GM21737 (cell line): ENCODE results near the gene C22orf23.
"Not testable (repeated sequence)": the region's sequence is repeated elsewhere in the genome, so short reads cannot be mapped to it uniquely, and the experiment has no call there.

Source experiments
- ATAC-seq: cut with Tn5 transposase; IDR thresholded peaks from one replicate; pipeline ENCODE4 v1.9.1; 2021; ENCODE audit warnings: mild to moderate bottlenecking, moderate library complexity; ENCODE audit not compliant: unreplicated experiment

C22orf23 gene

DNA sequence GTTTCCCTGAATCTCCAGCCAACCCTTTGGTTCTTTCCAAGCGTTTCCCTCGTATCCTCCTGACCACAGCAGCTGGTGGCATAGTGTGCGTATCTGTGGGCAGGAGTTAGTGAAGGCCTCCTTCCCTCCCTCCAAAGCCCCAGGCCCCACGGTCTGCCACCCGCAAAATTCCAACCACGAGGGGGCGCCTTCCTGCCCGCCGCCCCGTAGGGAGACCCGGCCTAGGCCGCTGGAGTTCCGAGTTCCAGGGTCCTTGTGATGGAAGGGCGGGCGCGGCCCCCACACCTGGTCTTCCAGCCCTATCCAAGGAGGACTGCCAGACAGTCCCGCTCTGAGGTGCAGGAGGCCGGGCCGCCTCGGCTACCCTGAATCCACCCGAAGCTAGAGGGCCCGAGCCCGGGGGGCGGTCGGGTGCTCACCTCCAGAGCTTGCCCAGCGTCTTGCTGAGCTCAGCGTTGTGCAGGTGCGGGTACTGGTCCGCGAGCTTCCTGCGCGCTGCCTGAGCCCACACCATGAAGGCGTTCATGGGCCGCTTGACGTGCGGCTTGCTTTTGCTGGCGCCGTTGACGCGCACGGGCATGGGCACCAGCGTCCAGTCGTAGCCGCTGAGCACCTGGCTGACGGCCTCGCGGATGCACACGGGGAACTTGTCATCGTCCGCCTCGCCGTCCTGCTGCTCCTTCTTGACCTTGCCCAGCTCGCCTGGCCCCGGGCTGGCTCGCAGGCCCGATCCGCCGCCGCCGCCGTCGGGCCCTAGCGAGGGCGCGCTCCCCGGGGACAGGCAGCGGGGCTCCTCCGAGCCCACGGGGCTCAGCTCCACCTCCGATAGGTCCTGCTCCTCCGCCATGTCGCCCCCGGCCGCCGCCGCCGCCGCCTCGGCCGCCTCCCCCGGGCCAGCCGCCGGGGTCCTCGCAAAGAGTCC lies 29.8 kb upstream of the C22orf23 start:
- no peak for ATAC-seq

- no peak for ATAC-seq
These were observed 28.9 kb upstream of the C22orf23 start for GRCh38 chr22:37982151-37982785.

DNA sequence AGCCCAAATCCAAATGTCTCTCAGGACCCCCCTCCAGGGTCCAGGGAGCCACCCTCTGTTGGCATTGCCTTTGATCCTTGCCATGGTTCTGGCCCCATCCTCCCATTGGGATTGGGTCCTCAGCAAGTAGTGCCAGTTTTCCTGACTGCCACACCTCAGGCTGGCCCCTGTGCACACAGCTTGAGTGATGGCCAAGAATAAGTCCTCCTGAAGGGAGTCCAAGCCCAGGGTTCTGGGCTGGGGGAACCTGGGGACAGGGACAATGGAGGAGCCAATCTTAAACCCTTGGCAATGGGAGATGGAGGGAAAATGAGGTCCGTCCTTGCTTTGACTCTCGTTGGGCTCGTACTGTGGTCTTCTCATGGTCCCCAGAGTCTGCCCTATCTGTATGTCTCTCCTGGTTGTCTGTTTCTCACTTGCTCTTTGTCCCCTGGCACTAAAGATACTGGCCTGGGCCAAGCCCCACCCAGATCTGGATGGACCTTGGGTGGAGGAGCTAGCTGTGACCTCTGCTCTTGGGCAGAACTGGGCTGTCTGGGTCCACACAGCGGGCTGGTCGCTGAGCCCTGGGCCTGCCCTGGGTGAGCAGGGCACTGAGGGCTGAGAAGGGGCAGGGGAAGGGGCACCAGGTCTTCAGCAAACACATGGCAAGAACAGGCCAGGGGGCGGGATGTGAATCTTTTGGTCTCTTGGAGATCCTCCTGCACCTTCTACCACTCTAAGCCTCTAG lies 28.0 kb upstream of the C22orf23 start:
- ATAC-seq, result no peak

DNA sequence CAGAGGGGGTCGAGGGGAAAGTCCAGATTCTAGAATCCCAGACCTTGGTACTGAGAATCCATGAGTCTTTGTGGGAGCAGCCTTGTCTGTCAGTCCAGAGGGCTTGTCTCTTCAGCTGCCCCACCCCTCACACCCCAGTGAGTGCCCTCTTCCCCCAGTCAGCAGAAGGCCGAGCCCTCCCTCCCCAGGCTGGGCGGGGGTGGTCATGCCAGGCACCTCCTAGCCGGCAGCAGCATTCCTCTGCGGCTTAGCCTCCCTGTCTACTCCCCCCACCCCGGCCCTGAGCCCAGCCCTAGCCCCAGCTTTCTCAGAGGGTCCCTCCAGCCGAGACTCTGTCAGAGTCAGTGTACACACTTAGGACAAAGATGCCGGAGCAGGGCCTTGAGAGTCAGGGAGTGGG lies 26.4 kb upstream of the C22orf23 start:
- no peak for ATAC-seq

- no peak for ATAC-seq
These were observed 23.1 kb upstream of the C22orf23 start for GRCh38 chr22:37976547-37976946.

DNA sequence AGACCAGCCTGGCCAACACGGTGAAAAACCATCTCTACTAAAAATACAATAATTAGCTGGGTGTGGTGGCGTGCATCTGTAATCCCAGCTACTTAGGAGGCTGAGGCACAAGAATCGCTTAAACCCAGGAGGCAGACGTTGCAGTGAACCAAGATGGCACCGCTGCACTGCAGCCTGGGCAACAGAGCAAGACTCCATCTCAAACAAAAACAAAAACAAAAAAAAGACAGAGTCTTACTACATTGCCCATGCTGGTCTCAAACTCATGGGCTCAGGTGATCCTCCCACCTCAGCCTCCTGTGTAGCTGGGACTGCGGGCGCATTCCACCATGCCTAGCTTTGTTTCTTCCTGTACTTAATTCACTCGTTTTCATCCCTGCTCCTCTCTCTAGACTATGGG lies 22.6 kb upstream of the C22orf23 start:
- ATAC-seq, result not testable (repeated sequence)

DNA sequence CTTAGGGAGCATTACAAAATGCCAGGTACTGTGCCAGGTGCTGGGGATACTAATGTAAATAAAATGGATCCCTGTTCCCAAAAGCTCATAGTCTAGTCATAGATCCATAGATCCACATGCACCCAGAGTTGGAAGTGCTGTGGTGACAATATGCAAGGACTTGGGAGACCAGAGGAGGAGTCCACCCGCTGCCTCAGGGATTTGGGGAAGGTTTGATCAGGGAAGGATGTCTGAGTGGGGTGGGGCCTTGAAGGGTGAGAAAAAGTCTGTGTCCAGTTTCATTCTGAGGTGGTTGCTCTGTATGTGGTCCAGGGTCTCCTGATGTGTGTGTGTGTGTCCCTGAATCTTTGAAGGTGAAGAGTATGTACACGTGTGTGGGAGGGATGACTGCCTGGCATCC lies 21.8 kb upstream of the C22orf23 start:
- no peak for ATAC-seq

DNA sequence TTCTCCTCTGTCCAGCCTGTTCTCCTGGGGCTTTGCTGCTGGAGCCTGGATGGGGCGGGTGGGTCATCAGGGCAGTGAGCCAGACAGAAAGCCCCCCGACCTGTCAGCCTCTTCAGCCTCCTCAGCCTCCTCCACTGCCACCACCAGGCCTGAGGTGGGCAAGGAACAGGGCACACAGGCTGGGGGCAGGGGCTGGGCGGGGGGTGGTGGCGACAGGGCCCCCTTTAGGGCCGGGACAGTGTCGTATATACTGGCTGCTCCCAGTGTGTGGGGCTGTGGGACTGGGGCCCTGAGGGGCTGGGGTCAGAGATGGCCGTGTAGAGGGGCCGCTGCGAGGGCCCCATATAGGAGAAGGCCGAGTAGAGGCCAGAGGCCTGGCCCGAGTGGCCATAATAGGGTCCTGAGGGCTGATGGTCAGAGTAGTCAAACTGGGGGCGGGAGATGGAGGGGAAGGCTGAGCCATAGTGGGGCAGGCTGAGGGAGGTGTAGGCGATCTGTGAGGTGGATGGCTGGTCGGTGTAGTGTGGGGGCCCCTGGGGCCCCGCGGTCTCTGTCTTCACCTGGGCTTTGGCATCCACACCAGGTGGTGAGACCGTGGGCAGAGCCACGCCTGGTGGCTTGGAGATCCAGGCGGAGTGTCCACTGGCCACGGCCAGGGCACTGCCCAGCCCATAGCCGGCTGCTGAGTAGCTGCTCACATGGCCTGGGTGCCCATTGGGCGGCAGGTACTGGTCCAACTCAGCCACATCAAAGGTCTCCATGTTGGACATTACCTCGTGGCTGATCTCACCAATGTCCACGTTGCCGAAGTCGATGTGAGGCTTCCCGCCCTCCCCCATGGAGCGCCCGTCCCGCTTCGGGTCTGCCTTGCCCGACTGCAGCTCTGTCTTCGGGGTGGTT lies 20.1 kb upstream of the C22orf23 start:
- ATAC-seq, result no peak

- ATAC-seq, result no peak
These were observed 19.1 kb upstream of the C22orf23 start for GRCh38 chr22:37972527-37972926.

DNA sequence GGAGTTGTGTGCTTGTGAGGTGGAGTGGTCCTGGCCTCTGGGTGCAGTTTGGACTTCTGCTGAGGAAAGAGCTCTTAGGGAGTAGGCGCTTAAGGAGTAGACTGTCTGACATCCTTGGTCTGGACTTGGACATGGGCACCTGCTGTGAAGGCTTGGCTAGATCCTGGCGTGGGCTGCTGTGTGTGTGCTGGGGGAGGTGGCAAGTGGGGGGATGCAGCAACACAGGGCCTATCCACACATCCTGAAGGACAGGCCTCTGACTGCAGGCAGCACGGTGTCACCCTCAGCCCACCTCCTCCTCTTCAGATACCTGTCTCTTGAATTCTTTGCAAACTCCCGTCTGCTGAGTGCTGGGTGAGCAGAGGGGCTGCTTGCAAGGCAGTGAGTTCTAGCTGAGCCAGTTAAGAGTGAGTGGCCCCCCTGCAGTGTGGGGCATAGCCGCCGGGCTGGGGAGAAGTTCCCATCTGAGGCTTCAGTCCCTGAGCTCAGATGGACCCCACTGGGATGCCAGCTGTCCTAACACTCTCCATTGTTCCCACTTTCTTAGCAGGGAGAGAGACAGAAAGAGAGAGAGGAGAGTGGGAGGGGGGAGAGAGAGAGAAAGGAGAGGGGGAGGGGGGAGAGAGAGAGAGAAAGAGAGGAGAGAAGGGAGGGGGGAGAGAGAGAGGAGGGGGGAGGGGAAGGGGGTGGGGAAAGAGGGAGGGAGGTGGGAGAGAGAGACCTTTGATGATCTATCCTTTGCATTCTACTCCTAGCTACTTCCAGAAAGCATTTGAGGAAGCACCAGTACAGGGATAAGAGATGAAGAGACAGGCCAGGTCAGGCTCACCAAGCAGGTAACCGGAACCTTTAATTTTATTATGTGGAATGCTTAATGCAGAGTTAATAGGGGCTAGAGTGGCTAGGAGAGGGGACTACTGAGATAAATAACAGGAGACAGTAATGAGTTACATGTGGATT lies 18.4 kb upstream of the C22orf23 start:
- no peak for ATAC-seq

GRCh38 chr22:37970864-37971263 lies 17.5 kb upstream of the C22orf23 start:
- no peak for ATAC-seq

DNA sequence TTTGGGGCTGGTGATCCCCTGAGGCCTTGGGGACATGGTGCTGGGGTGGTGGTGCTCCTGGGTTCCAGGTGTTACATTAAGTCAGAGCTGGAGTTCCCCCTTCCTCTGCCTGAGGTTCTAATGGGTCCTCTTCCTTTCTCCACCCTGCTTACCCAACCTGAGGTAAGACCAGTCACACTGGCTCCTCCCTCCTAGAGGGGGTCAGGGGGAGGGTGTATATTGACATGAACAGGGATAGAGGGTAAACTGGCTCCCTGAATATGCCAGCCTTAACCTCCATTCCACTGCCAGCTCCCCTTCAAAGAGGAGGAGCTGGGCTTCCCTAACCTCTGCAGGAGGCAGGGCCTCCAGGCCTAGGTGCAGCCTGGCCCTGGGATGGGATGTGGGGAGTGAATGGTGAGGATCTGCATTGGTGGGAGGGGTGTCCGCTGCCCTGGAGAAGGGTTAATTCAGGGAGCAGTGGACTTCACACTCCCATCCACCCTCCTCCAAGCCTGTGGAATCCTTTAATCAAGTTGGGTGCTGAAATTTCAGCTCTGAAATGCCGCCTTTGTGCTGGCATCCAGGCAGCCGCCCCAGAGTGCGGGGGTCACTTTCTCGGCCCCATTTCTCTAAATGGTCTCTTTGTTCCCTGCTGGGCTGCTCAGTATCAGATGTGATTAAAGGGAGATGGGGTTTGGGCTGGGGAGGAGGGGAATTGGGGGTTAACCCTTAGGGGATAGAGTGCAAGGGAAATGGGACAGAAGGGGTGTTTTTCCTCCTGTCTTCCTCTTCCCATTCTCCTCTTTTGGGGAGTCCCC lies 15.3 kb upstream of the C22orf23 start:
- ATAC-seq, result no peak

- no peak for ATAC-seq
These were observed 14.4 kb upstream of the C22orf23 start for GRCh38 chr22:37967637-37968451.

DNA sequence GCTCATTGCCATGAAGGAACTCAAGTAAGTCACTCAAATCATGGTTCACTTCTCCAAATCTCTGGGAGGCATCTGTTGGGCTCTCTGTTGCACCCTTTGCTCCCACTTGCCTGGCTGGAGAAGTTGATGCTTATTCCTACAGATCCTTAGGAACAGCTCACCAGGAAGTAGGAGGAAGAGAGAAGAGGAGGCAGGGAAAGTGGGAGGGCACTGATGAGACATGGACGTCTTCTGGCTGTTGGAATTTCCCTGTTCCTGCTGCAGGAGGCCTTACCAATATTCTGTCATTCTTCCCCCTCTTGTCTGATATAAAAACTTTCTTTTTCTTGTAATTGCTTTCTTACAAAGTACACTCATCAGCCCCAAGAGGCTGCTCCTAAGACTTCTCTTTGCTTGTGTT lies 13.7 kb upstream of the C22orf23 start:
- no peak for ATAC-seq

- ATAC-seq, result no peak
These were observed 12.7 kb upstream of the C22orf23 start for GRCh38 chr22:37965940-37966664.

- no peak for ATAC-seq
These were observed 7.7 kb upstream of the C22orf23 start for GRCh38 chr22:37961062-37961461.

DNA sequence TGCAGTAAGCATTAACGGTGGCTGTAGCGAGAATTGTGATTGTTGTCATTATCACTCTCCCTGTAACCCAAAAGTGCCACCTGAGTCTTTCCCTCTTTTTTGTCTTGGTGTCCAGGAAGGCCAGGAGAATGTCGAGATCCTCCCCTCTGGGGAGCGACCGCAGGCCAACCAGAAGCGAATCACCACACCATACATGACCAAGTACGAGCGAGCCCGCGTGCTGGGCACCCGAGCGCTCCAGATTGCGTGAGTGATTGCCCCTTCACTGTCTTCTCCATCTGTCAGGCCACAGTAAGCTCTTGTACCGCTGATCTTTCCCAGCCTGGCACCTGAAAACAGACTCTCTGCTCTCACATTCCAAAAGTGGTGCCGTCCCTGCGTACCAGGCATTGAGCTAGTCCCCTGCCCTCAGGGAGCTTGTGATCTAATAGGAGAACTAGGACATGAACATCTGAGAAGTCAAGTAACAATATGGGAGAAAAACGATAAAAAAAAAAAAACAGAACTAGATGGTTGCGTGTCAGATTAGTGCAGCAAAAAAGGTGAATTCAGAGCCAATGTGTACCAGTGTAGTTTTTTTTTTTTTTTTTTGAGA lies 5.9 kb upstream of the C22orf23 start:
- no peak for ATAC-seq
